Measurements from ENCODE around the gene SIRPD.

Gene SIRPD

DNA sequence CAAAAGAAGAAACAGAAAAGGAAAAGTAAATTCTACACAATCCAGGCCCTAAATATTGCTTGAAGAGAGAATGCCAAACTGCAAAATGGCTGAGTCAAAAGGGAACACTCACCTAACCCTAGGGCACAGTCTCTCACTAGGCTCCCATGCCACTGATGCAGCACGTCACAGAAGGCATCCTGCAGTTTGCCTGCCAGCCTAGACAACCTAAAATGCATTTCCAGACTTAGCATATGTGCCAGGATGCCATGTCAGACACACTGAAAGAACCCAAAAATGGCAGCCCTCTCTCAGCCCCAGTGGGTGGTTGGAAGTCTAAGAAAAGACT is 10.6 kb upstream of the SIRPD start:
- Histone ChIP-seq H3K36me3 (replicated peaks) (no peaks in the 10 kb centered on the region), H3K27ac (no peak overlapping the region), H3K4me3 (ENCODE audit: low read depth, low read length) (no peak overlapping the region), H3K27me3 (replicated peaks) (no peaks in the 10 kb centered on the region)
- TF ChIP-seq, protein P1, sequence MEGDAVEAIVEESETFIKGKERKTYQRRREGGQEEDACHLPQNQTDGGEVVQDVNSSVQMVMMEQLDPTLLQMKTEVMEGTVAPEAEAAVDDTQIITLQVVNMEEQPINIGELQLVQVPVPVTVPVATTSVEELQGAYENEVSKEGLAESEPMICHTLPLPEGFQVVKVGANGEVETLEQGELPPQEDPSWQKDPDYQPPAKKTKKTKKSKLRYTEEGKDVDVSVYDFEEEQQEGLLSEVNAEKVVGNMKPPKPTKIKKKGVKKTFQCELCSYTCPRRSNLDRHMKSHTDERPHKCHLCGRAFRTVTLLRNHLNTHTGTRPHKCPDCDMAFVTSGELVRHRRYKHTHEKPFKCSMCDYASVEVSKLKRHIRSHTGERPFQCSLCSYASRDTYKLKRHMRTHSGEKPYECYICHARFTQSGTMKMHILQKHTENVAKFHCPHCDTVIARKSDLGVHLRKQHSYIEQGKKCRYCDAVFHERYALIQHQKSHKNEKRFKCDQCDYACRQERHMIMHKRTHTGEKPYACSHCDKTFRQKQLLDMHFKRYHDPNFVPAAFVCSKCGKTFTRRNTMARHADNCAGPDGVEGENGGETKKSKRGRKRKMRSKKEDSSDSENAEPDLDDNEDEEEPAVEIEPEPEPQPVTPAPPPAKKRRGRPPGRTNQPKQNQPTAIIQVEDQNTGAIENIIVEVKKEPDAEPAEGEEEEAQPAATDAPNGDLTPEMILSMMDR (IDR thresholded peaks at IDR 0.05; ENCODE audit: low read depth, low read length, missing control alignments) = no peak
- in situ Hi-C loops (cut with HindIII; ENCODE audit: low pct_ligation_motif_present, low sequenced_read_pairs) = no loop called here
- no peak for DNase-seq

DNA sequence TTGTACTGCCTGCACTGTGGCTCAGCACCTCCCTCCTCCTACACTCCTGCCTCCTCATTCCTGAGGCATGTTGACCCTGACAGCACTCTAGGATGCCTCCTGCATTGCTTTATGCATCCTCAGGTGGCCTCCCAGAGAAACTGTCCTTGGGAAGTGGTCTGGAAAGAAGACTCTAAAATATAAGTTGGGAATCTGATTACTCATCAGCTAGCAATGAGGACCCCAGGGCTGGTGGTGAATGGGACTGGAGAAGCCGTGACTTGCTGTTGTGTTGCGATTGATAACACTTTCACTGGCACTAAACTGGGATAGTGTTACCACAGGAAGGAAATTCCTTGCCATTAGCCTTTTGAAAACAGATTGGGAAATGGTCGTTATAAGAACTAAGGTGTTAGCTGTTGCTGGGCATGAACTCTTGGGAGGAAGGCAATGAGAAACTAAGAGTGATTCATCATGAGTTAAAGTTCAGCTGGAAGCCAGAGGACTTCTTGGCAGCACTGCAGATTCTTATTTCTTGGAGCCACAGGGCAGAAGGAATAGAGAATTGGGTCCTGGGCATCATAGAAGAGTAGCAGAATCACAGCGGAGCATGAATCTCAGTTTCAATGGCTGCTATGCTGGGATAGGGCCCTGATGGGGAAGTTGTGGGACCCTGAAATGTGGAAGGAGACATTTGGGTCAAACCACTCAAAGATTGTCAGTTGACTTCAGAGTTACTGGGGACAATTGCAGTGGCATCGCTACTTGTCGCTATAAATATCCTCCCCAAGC is 10.1 kb upstream of the SIRPD start:
- no peaks in the 10 kb centered on the region for H3K27me3 ChIP-seq (replicated peaks)
- no peak overlapping the region for H3K4me3 ChIP-seq (ENCODE audit: low read depth, low read length)
- TF ChIP-seq, protein P1 (IDR thresholded peaks at IDR 0.05; ENCODE audit: low read depth, low read length, missing control alignments) = no peak
- H3K36me3 ChIP-seq (replicated peaks) = no peaks in the 10 kb centered on the region
- peak; percentile 2 for DNase-seq
- H3K27ac ChIP-seq = no peak overlapping the region
- in situ Hi-C loops (cut with HindIII; ENCODE audit: low pct_ligation_motif_present, low sequenced_read_pairs) = no loop called here

DNA sequence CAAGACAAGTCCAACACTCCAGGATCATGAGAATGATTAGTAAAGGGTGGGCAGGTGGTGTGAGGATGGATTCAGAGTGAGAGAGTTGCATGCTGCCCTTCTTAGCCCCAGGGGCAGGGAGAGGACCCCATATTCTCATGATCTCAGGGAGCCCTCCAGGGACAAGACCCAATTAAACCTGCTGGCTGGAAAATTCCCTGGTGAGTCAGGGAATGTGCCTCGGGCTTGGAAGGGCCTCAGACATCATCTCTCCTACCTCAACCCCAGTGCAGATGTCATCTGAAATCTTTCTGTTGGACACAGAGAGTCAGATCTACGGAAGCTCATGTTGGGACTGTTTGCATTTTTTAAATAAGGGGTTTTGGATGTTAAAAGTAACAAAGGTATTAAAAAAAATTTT is 9.2 kb upstream of the SIRPD start:
- no peaks in the 10 kb centered on the region for H3K27me3 ChIP-seq (replicated peaks)
- H3K36me3 ChIP-seq (replicated peaks) = no peaks in the 10 kb centered on the region
- TF ChIP-seq, protein P1 (IDR thresholded peaks at IDR 0.05; ENCODE audit: low read depth, low read length, missing control alignments) = no peak
- H3K27ac ChIP-seq = no peak overlapping the region
- DNase-seq = no peak
- in situ Hi-C loops (cut with HindIII; ENCODE audit: low pct_ligation_motif_present, low sequenced_read_pairs) = no loop called here
- no peak overlapping the region for H3K4me3 ChIP-seq (ENCODE audit: low read depth, low read length)

DNA sequence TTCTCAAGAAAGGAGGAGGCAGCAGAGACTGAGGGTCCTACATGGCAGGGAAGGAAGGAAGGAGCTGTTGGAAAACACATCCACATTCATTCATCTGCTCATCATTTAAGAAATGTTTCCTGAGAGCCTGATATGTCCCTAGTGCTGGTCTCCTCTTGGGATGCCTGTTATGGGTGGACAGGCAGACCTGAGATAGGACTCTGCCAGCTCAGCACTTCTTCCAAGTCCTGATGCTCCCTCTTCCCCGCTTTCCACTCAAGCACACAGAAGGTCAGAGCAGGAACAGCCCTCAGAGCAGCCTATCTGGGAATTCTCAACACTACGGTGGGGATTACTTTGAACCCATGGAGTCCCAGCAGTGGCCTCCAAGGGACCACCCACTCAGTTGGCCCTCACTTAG is 8.0 kb upstream of the SIRPD start:
- in situ Hi-C loops (cut with HindIII; ENCODE audit: low pct_ligation_motif_present, low sequenced_read_pairs) = no loop called here
- TF ChIP-seq, protein P1 (IDR thresholded peaks at IDR 0.05; ENCODE audit: low read depth, low read length, missing control alignments) = no peak
- Histone ChIP-seq H3K4me3 (ENCODE audit: low read depth, low read length) (no peak overlapping the region), H3K27me3 (replicated peaks) (no peaks in the 10 kb centered on the region), H3K36me3 (replicated peaks) (no peaks in the 10 kb centered on the region), H3K27ac (no peak overlapping the region)
- DNase-seq = no peak

DNA sequence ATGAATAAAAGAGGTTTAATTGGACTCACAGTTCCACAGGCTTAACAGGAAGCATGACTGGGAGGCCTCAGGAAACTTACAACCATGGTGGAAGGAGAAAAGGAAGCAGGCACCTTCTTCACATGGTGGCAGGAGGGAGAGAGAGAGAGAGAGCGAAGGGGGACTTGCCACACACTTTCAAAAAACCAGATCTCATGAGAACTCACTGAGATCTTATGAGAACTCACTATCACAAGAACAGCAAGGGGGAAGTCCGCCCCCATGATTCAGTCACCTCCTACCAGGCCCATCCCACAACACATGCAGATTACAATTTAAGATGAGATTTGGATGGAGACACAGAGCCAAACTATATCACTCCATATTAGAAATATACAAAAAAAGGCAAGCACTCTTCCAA is 6.1 kb upstream of the SIRPD start:
- no peak overlapping the region for H3K4me3 ChIP-seq (ENCODE audit: low read depth, low read length)
- in situ Hi-C loops (cut with HindIII; ENCODE audit: low pct_ligation_motif_present, low sequenced_read_pairs) = no loop called here
- TF ChIP-seq, protein P1 (IDR thresholded peaks at IDR 0.05; ENCODE audit: low read depth, low read length, missing control alignments) = no peak
- no peak overlapping the region for H3K27ac ChIP-seq
- no peaks in the 10 kb centered on the region for H3K27me3 ChIP-seq (replicated peaks)
- no peak for DNase-seq
- no peaks in the 10 kb centered on the region for H3K36me3 ChIP-seq (replicated peaks)

DNA sequence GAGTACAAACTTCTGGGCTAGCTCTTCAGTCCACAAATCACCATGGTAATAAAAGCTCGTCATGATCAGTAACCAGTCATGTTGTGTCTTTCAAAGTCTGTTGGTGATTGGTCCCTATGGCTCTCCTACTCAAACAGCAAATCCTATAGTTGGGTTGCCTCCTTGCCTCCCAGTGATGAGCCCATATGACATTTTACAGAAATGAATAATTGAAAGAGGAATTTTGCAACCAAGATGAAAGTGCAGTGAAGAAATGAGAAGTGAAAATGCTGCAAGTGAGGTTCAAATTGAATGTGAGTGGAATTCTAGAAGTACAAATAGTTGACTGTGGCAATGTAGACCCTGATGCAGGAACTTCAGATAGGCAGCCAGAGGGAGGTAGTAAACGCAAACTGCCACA is 5.1 kb upstream of the SIRPD start:
- no peak for DNase-seq
- Histone ChIP-seq H3K27ac (no peak overlapping the region), H3K36me3 (replicated peaks) (no peaks in the 10 kb centered on the region), H3K27me3 (replicated peaks) (no peaks in the 10 kb centered on the region), H3K4me3 (ENCODE audit: low read depth, low read length) (no peak overlapping the region)
- TF ChIP-seq, protein P1 (IDR thresholded peaks at IDR 0.05; ENCODE audit: low read depth, low read length, missing control alignments) = no peak
- in situ Hi-C loops (cut with HindIII; ENCODE audit: low pct_ligation_motif_present, low sequenced_read_pairs) = no loop called here

Measured in brain microvascular endothelial cell (primary cell).